ENCODE data around the gene TBX18. TPM values are rescaled to one million over a fixed set of nuclear protein-coding genes. Genes with fewer than 3 reads are reported as not detected.
A peak's percentile ranks its signal among the peaks of the same experiment; 100 is the strongest.

TBX18 gene
- total RNA-seq, 1 experiment from 2014 or later, result 0.42 TPM

DNA sequence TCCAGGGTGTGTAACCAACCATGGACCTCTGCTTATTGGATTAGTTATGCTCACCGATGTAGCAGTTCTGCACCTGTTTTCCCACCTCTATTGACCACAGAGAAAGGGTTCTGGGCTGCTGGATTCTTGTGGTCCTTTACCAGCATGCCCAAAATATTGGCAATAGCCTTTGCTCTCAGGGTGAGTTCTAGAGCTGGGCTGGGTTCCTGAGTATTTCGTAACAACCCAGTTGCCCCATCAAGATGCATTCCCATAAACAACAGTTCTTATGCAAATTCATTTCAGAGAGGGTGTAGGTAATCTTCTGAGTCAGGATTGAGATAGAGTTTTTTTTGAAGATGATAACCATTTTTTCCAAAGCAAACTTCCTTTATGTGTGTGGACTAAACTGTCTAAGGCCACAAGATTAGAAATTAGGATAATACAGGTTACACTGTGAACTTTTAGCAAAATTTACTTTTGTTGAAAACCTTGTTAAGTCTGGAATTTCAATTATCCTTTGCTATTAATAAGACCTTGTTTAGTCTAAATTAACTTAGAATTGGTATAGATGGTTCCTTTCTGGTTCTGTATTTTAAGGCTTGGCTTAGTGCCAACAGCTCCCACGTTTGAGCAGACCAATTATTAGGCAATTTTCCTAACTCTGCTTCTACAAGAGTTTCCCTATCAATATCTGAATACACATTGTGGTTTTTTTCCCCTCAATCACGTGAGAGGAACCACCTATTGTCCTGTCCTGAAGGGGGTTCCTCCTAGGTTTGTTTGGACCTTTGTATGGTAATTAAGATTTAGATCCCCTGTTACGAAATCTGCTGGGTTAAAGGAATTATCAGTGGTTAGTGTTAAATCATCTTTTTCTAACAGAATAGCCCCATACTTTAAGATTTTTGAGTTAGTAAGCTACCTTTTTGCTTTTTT, 46.1 kb downstream of the TBX18 start:
- intact Hi-C loops (cut with micrococcal nuclease), result loop anchor here (10.0 kb wide), 1 partner anchor 293 kb away; no protein-coding TSS in a partner anchor
- H3K36me3 Mint-ChIP-seq (ENCODE audit: insufficient read depth, unreplicated experiment), result peaks cover 6% of the 10 kb centered on the region
- H3K27ac Mint-ChIP-seq (ENCODE audit: low read depth, unreplicated experiment), result no peak overlapping the region
- POLR2A ChIA-PET, result no interaction called here
- TF ChIP-seq, protein P1, sequence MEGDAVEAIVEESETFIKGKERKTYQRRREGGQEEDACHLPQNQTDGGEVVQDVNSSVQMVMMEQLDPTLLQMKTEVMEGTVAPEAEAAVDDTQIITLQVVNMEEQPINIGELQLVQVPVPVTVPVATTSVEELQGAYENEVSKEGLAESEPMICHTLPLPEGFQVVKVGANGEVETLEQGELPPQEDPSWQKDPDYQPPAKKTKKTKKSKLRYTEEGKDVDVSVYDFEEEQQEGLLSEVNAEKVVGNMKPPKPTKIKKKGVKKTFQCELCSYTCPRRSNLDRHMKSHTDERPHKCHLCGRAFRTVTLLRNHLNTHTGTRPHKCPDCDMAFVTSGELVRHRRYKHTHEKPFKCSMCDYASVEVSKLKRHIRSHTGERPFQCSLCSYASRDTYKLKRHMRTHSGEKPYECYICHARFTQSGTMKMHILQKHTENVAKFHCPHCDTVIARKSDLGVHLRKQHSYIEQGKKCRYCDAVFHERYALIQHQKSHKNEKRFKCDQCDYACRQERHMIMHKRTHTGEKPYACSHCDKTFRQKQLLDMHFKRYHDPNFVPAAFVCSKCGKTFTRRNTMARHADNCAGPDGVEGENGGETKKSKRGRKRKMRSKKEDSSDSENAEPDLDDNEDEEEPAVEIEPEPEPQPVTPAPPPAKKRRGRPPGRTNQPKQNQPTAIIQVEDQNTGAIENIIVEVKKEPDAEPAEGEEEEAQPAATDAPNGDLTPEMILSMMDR (IDR thresholded peaks at IDR 0.05; ENCODE audit: unreplicated experiment), result no peak
- CTCF ChIA-PET, result interaction anchor here (0.7 kb wide), 1 partner anchor 1213 kb away, joined by 3 read pairs; no protein-coding TSS in a partner anchor
- no TSS peak for BruUV-seq (replicated peaks)
- no peak overlapping the region for H3K4me3 Mint-ChIP-seq (ENCODE audit: unreplicated experiment)
- peak; percentile 60 for DNase-seq (ENCODE audit: unreplicated experiment)
- no peaks in the 10 kb centered on the region for H3K9me3 Mint-ChIP-seq (ENCODE audit: unreplicated experiment)
- H3K4me1 Mint-ChIP-seq (ENCODE audit: insufficient read depth, unreplicated experiment), result peaks cover 11% of the 10 kb centered on the region
- H3K27me3 Mint-ChIP-seq (ENCODE audit: insufficient read depth, unreplicated experiment), result no peaks in the 10 kb centered on the region

DNA sequence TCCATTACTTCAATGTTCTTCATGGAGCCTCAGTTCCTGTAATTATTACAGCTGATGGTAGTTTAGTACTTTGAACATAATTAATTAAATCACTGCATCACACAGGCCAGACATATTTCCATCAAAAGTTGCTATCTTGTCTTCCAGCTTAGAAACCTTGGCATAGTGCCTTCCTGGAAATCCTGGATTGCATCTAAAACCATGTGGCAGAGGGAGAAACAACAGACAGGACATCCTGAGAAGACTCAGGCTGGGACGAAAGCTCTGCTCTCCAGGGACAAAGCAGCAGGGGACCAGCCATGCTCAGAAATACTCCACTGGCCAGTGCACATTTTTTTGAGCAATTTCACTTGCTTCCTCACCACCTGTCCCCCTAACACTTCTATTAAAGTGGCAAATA, 55.3 kb downstream of the TBX18 start:
- BruUV-seq (replicated peaks), result no TSS peak
- Mint-ChIP-seq H3K27me3 (ENCODE audit: insufficient read depth, unreplicated experiment) (no peaks in the 10 kb centered on the region), H3K4me1 (ENCODE audit: insufficient read depth, unreplicated experiment) (no peaks in the 10 kb centered on the region), H3K27ac (ENCODE audit: low read depth, unreplicated experiment) (no peak overlapping the region), H3K4me3 (ENCODE audit: unreplicated experiment) (no peak overlapping the region), H3K36me3 (ENCODE audit: insufficient read depth, unreplicated experiment) (no peaks in the 10 kb centered on the region), H3K9me3 (ENCODE audit: unreplicated experiment) (no peaks in the 10 kb centered on the region)
- intact Hi-C loops (cut with micrococcal nuclease), result no loop called here
- ChIA-PET POLR2A (interaction anchor here (0.6 kb wide), 1 partner anchor 224 kb away, joined by 4 read pairs; no protein-coding TSS in a partner anchor), CTCF (interaction anchor here (0.6 kb wide), 1 partner anchor 54 kb away, joined by 3 read pairs; no protein-coding TSS in a partner anchor)
- TF ChIP-seq, protein P1 (IDR thresholded peaks at IDR 0.05; ENCODE audit: unreplicated experiment), result no peak
- DNase-seq (ENCODE audit: unreplicated experiment), result no peak

DNA sequence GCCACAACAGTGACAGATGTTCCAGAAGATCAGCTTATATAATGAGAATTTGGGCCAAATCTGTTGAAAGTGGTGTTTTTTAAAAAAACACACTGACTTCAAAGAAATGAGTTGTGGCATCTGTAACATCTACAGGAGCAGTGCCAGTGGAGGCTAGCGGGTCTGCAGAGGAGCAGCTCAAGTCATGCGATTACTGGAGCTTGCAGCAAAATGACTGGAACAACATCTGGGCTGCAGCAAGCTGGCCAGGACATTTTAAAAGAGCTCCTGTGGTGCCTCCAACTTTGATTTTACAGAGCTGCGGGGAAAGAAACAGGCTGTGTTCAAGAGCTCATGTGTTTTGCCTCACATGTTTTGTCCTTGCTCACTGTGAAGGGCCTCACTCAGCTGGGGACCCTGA, 57.2 kb downstream of the TBX18 start:
- H3K27ac Mint-ChIP-seq (ENCODE audit: low read depth, unreplicated experiment), result no peak overlapping the region
- CTCF ChIA-PET, result interaction anchor here (1.0 kb wide), 1 partner anchor 9 kb away, joined by 3 read pairs; no protein-coding TSS in a partner anchor
- intact Hi-C loops (cut with micrococcal nuclease), result no loop called here
- no TSS peak for BruUV-seq (replicated peaks)
- DNase-seq (ENCODE audit: unreplicated experiment), result no peak
- TF ChIP-seq, protein P1 (IDR thresholded peaks at IDR 0.05; ENCODE audit: unreplicated experiment), result no peak
- no peak overlapping the region for H3K4me3 Mint-ChIP-seq (ENCODE audit: unreplicated experiment)
- no peaks in the 10 kb centered on the region for H3K27me3 Mint-ChIP-seq (ENCODE audit: insufficient read depth, unreplicated experiment)
- H3K9me3 Mint-ChIP-seq (ENCODE audit: unreplicated experiment), result no peaks in the 10 kb centered on the region
- POLR2A ChIA-PET, result no interaction called here
- H3K36me3 Mint-ChIP-seq (ENCODE audit: insufficient read depth, unreplicated experiment), result no peaks in the 10 kb centered on the region
- H3K4me1 Mint-ChIP-seq (ENCODE audit: insufficient read depth, unreplicated experiment), result no peaks in the 10 kb centered on the region

DNA sequence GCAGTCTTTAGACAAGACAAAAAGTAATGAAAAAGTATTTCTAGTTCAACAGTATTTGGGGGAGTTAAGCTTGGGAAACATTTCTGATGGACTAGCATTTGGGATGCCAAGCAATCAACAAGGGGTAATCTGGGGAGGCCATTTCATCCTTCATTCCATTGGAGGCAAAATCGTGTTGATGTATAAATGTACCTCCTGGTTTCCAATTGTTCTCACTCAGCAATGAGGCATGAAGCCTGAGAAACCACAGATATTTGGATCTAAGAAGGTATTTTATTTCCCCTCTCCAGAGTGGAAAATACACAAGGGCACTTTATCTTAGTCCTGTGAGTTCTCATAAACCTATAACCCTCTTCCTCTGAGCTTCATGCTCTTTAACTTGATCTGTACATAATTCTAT, 68.2 kb downstream of the TBX18 start:
- Mint-ChIP-seq H3K4me1 (ENCODE audit: insufficient read depth, unreplicated experiment) (no peaks in the 10 kb centered on the region), H3K9me3 (ENCODE audit: unreplicated experiment) (peaks cover 12% of the 10 kb centered on the region), H3K36me3 (ENCODE audit: insufficient read depth, unreplicated experiment) (no peaks in the 10 kb centered on the region), H3K27me3 (ENCODE audit: insufficient read depth, unreplicated experiment) (no peaks in the 10 kb centered on the region), H3K27ac (ENCODE audit: low read depth, unreplicated experiment) (no peak overlapping the region), H3K4me3 (ENCODE audit: unreplicated experiment) (no peak overlapping the region)
- ChIA-PET POLR2A (no interaction called here), CTCF (no interaction called here)
- intact Hi-C loops (cut with micrococcal nuclease), result no loop called here
- DNase-seq (ENCODE audit: unreplicated experiment), result no peak
- TF ChIP-seq, protein P1 (IDR thresholded peaks at IDR 0.05; ENCODE audit: unreplicated experiment), result no peak
- BruUV-seq (replicated peaks), result no TSS peak

All from MCF 10A (cell line).